Measurements from ENCODE around the gene OR9Q2.

The OR9Q2 gene

GRCh38 chr11:58188770-58189169 is at the start of gene OR9Q2:
OR9Q2 (plus strand) TSS chr11:58189070; CDS start chr11:58190491, 1,421 bp downstream.
- H3K27ac ChIP-seq = no peak within 1 kb of the TSS
- TF ChIP-seq ZFX (IDR thresholded peaks at IDR 0.05) (no peak), CTCF (conservative IDR thresholded peaks at IDR 0.05) (no peak)

GRCh38 chr11:58142761-58143160 is 46.1 kb upstream of the OR9Q2 start:
- H3K27ac ChIP-seq = no peak overlapping the region
- TF ChIP-seq ZFX (IDR thresholded peaks at IDR 0.05) (no peak), CTCF (conservative IDR thresholded peaks at IDR 0.05) (no peak)

- no peak for TF ChIP-seq CTCF (conservative IDR thresholded peaks at IDR 0.05)
- no peak for TF ChIP-seq ZFX (IDR thresholded peaks at IDR 0.05)
- H3K27ac ChIP-seq = no peak overlapping the region
Observed at GRCh38 chr11:58152781-58153180, 36.1 kb upstream of the OR9Q2 start.

GRCh38 chr11:58164389-58164788 is 24.5 kb upstream of the OR9Q2 start:
- H3K27ac ChIP-seq = peak overlapping the region; percentile 21; the same call in 1 of the 2 replicates
- TF ChIP-seq ZFX (IDR thresholded peaks at IDR 0.05) (no peak), CTCF (conservative IDR thresholded peaks at IDR 0.05) (no peak)

- peak overlapping the region; percentile 21; the same call in 1 of the 2 replicates for H3K27ac ChIP-seq
- TF ChIP-seq CTCF (conservative IDR thresholded peaks at IDR 0.05) = no peak
- no peak for TF ChIP-seq ZFX (IDR thresholded peaks at IDR 0.05)
Observed at GRCh38 chr11:58164990-58165389, 23.9 kb upstream of the OR9Q2 start.

GRCh38 chr11:58165504-58166106 is 23.3 kb upstream of the OR9Q2 start:
- peak overlapping the region; percentile 21; the same call in 1 of the 2 replicates for H3K27ac ChIP-seq
- TF ChIP-seq CTCF (conservative IDR thresholded peaks at IDR 0.05) = no peak
- TF ChIP-seq ZFX (IDR thresholded peaks at IDR 0.05) = no peak

- no peak for TF ChIP-seq ZFX (IDR thresholded peaks at IDR 0.05)
- TF ChIP-seq CTCF (conservative IDR thresholded peaks at IDR 0.05) = no peak
- no peak overlapping the region for H3K27ac ChIP-seq
Observed at GRCh38 chr11:58177409-58178054, 11.3 kb upstream of the OR9Q2 start.
